ENCODE data around the gene GUCA1A.

DNA sequence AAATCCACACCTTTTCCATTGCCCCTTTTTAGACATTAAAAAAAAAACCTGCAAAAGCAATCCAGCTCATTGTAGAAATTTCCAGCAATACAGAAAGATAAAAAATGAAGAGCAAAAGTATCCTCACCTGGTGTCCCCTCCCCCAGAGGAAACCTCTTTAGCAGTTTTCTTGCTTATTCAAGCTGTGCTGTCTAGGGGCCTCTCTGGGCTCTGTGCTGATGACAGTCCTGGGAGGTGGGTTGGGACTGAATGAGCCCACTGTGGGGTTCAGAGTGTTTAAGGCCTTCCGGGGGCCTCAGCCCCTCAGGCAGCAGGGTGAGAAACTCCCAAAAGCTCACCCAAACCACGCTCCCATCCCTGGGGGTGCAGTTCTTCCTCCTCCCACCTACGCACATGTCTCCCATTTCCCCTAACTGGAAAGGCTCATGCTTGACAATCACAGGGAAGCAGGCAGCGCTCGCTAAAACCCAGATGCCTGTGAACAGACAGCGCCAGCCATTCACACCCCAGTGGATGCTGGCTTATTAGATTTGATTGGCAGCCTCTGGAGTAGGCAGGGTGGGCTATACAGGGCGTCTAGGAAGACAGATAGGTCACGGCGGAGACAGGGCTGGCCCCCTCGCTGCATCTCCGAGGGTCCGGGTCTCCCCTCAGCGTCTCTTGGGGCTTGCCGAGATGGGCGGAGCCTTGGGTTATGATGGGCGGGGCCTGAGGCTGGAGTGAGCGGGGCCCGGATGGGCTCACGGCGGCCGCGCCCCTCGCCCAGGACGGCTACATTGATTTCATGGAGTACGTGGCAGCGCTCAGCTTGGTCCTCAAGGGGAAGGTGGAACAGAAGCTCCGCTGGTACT is 4.6 kb downstream of the GUCA1A start:
- TF ChIP-seq POLR2A (IDR thresholded peaks at IDR 0.05; ENCODE audit: borderline replicate concordance, extremely low read depth, insufficient read depth, insufficient read length) (no peak), POLR2AphosphoS5 (IDR thresholded peaks at IDR 0.05; ENCODE audit: low read depth, low read length) (no peak), TCF7L2 (IDR thresholded peaks at IDR 0.05; ENCODE audit: borderline replicate concordance, extremely low read depth, insufficient read depth, insufficient read length) (no peak), JUND (IDR thresholded peaks at IDR 0.05) (no peak), RAD21 (IDR thresholded peaks at IDR 0.05; ENCODE audit: low read depth) (no peak), EZH2 (IDR thresholded peaks at IDR 0.05) (no peak)
- TF ChIP-seq, protein P1, sequence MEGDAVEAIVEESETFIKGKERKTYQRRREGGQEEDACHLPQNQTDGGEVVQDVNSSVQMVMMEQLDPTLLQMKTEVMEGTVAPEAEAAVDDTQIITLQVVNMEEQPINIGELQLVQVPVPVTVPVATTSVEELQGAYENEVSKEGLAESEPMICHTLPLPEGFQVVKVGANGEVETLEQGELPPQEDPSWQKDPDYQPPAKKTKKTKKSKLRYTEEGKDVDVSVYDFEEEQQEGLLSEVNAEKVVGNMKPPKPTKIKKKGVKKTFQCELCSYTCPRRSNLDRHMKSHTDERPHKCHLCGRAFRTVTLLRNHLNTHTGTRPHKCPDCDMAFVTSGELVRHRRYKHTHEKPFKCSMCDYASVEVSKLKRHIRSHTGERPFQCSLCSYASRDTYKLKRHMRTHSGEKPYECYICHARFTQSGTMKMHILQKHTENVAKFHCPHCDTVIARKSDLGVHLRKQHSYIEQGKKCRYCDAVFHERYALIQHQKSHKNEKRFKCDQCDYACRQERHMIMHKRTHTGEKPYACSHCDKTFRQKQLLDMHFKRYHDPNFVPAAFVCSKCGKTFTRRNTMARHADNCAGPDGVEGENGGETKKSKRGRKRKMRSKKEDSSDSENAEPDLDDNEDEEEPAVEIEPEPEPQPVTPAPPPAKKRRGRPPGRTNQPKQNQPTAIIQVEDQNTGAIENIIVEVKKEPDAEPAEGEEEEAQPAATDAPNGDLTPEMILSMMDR (IDR thresholded peaks at IDR 0.05 in 2 of 3, conservative IDR thresholded peaks at IDR 0.05 in 1 of 3; ENCODE audit: borderline replicate concordance in 1 of 3, insufficient read depth in 1 of 3, low read depth in 2 of 3, low read length in 2 of 3), result no peak
